Prostate gland (tissue), 2 donors: ENCODE data around the gene GRAMD1B. TPM values are rescaled to one million over a fixed set of nuclear protein-coding genes. Genes with fewer than 3 reads are reported as not detected.

ENCODE experiments used
- DNase-seq: peaks from one replicate; pipeline ENCODE4 v3.0.0-alpha.2; 2019; ENCODE audit warnings: low spot score
- H3K27ac ChIP-seq, 2 donors: fragments of 200-600 bp; sonication (generic); 2 replicates each; pipeline ENCODE4 v1.5.1; 2017 to 2019
- H3K27me3 ChIP-seq: fragments of 200-600 bp; sonication (generic); replicated peaks from 2 replicates; pipeline ENCODE4 v1.5.1; 2019; ENCODE audit not compliant: insufficient read depth
- H3K36me3 ChIP-seq, 2 donors: fragments of 200-600 bp; sonication (generic); 1 replicate in 1 of 2; 2 replicates in 1 of 2; pipeline versions ENCODE4 v1.5.1 to v1.8.1; 2017 to 2019
- H3K4me1 ChIP-seq: fragments of 200-600 bp; sonication (generic); replicated peaks from 2 replicates; pipeline ENCODE4 v1.5.1; 2019
- H3K4me3 ChIP-seq, 2 donors: fragments of 200-600 bp; sonication (generic); 2 replicates each; pipeline ENCODE4 v1.5.1; 2017 to 2019
- H3K9me3 ChIP-seq: fragments of 200-600 bp; sonication (generic); 2 replicates; pipeline ENCODE4 v1.5.1; 2017
- CTCF ChIP-seq, 4 experiments: fragments of 200-600 bp in 2 of 4; fragments of 450-650 bp in 2 of 4; sonication (generic) in 2 of 4; IDR thresholded peaks; 1 replicate in 3 of 4; 2 replicates in 1 of 4; pipeline ENCODE4 v1.5.1; 2016 to 2019; ENCODE audit warnings: antibody characterized with exemption in 4 of 4, mild to moderate bottlenecking in 2 of 4, moderate library complexity in 2 of 4
- POLR2A ChIP-seq: fragments of 450-650 bp; IDR thresholded peaks from one replicate; pipeline ENCODE4 v1.6.1; 2016; ENCODE audit warnings: antibody characterized with exemption, mild to moderate bottlenecking
- POLR2AphosphoS5 ChIP-seq: sonication (generic); formaldehyde crosslinking; IDR thresholded peaks from one replicate; pipeline ENCODE4 v1.6.1; 2017; ENCODE audit warnings: antibody characterized with exemption
- WGBS: methylation state at CpG from one replicate; pipeline ENCODE4 v1.1.5; 2018; 5-methylcytosine and 5-hydroxymethylcytosine counted together
- intact Hi-C: fragments of 100-400 bp; cut with DNase I; formaldehyde crosslinking; loops from one replicate; pipeline ENCODE4 v1.14.2; 2022
- total RNA-seq, 2 donors: library from RNA; depleted of rRNA; stranded (reverse); fragments of >200 nt; gene quantifications; one replicate each; pipeline ENCODE4 v1.1.0, GENCODE V29; 2016

The GRAMD1B gene
- total RNA-seq, 2 donors from 2014 or later: 4.5 to 27.2 TPM

DNA sequence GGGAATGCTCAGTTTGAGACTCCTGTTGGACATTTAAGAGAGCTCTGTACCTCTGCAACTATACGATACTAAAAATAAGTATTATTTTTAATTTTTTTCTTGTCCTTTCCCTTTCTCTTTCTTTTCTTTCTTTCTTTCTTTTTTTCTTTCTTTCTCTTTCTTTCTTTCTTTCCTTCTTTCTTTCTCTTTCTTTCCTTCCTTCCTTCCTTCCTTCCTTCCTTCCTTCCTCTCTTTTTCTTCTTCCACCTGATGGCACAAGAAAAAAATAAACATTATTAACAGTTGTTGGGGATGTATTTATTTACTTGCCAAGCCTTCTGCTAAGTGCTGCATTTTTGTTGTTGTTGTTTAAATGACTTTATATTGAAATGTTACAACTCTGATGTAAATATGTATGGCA, 39.5 kb downstream of the GRAMD1B start:
- no peaks in the 10 kb centered on the region for H3K27me3 ChIP-seq
- intact Hi-C loops: no loop called here
- TF ChIP-seq CTCF (IDR thresholded peaks at IDR 0.05) (no peak), POLR2A (no peak), POLR2AphosphoS5 (no peak)
- H3K27ac ChIP-seq: no peak overlapping the region
- no peaks in the 10 kb centered on the region for H3K9me3 ChIP-seq
- H3K4me3 ChIP-seq: no peak overlapping the region
- H3K4me1 ChIP-seq: no peaks in the 10 kb centered on the region
- no peak for DNase-seq
- WGBS: 79% methylated on average over 1 of the region's 1 CpG
- H3K36me3 ChIP-seq: no peaks in the 10 kb centered on the region

DNA sequence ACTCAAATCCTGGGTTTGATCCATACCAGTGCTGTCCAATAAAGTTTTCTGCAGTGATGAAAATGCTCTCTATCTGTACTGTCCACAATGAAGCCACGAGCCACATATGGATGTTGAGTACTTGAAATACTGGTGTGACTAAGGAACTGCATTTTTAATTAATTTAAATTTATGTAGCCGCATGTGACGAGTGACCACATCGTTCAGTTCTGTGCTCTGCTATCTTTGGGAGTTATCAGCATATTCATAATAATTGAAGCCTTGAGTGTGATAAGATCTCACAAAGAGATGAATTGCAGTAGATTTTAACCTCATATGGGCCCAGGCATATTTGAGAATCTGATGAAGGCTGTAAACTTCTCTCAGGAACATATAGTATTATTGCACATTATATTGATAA, 40.8 kb downstream of the GRAMD1B start:
- Histone ChIP-seq H3K4me1 (no peaks in the 10 kb centered on the region), H3K9me3 (no peaks in the 10 kb centered on the region), H3K27ac (no peak overlapping the region), H3K36me3 (no peaks in the 10 kb centered on the region), H3K27me3 (no peaks in the 10 kb centered on the region), H3K4me3 (no peak overlapping the region)
- intact Hi-C loops: no loop called here
- WGBS: 81% methylated on average over 4 of the region's 4 CpGs
- DNase-seq: no peak
- TF ChIP-seq POLR2A (no peak), CTCF (IDR thresholded peaks at IDR 0.05) (no peak), POLR2AphosphoS5 (no peak)

DNA sequence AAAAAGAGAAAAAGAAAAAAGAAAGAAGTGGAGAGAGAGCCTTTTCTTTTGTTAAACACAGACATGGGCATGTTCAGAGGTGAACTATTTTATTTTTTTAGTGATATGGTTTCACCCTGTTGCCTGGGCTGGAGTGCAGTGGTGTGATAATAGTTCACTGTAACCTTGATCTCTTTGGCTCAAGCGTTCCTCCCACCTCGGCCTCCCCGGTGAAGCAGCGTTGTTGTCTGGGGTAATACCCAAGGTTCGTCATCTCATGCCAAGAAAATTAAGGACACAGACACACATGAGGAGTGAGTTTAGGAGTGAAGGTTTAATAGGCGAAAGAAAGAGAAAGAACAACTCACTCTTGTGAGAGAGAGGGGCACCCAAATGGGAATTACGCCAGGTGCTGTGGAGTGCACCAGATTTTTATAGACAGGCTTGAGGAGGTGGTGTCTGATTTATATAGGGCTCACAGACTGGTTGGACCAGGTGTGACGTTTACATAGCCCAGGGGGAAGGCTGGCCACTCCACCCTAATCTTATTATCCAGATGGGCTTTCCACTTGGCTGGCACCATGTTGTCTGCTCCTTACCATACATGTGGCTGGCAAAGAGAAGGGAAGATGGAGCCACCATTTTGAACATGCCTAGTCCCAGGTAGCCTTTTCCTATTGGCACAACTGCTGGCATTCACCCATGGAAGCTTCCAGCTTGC, 42.3 kb downstream of the GRAMD1B start:
- Histone ChIP-seq H3K9me3 (no peaks in the 10 kb centered on the region), H3K4me1 (no peaks in the 10 kb centered on the region), H3K27ac (no peak overlapping the region), H3K36me3 (no peaks in the 10 kb centered on the region), H3K4me3 (no peak overlapping the region), H3K27me3 (no peaks in the 10 kb centered on the region)
- WGBS: 45% methylated on average over 8 of the region's 8 CpGs
- DNase-seq: peak; percentile 30
- intact Hi-C loops: no loop called here
- no peak for TF ChIP-seq CTCF (IDR thresholded peaks at IDR 0.05)
- peak; percentile 32 for TF ChIP-seq POLR2AphosphoS5

DNA sequence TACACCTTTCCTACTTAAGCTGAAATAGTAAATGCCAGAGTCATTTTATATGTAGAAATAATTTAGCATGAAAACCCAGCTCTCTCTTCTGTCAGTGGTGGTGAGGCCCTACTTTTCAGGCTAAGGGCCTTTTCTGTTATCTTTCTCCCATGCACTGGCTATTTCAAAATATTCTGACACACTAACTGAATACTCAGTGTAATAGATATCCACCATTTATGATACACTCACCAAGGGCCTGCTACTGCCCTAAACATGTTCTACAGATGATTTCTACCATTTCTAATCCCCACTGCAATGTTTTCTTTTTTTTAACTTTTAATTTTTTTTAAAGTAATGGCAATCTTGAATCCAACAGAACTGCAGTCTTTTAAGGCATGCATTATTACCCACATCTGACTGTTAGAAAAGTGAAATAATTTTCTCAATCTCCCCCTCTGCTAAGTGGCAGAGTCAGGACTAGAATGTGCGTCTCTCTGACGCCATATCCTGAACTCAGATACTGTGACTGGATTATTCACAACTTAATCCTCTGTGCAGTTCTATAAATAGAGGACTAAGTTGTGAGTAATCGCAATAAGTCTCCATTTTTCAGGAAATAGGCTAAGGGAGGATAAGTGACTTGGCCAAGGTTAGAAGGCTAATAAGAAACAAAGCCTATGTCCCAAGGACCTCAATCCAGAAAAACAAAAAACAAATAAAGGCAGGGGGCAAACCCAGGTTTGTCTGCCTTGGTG, 44.0 kb downstream of the GRAMD1B start:
- H3K36me3 ChIP-seq: no peaks in the 10 kb centered on the region
- no peak overlapping the region for H3K27ac ChIP-seq
- intact Hi-C loops: no loop called here
- no peaks in the 10 kb centered on the region for H3K4me1 ChIP-seq
- H3K9me3 ChIP-seq: no peaks in the 10 kb centered on the region
- no peak for DNase-seq
- WGBS: 83% methylated on average over 3 of the region's 3 CpGs
- no peak overlapping the region for H3K4me3 ChIP-seq
- H3K27me3 ChIP-seq: no peaks in the 10 kb centered on the region
- TF ChIP-seq CTCF (IDR thresholded peaks at IDR 0.05) (no peak), POLR2A (no peak), POLR2AphosphoS5 (no peak)

GRCh38 chr11:123474994-123475393, 44.9 kb downstream of the GRAMD1B start:
- intact Hi-C loops: loop anchor here (5.0 kb wide), 1 partner anchor 68 kb away; no protein-coding TSS in a partner anchor
- Histone ChIP-seq H3K27me3 (no peaks in the 10 kb centered on the region), H3K4me1 (no peaks in the 10 kb centered on the region), H3K9me3 (no peaks in the 10 kb centered on the region), H3K4me3 (no peak overlapping the region), H3K36me3 (no peaks in the 10 kb centered on the region), H3K27ac (no peak overlapping the region)
- no peak for DNase-seq
- no peak for TF ChIP-seq POLR2AphosphoS5
- no peak for TF ChIP-seq CTCF (IDR thresholded peaks at IDR 0.05)
- TF ChIP-seq POLR2A: no peak
- WGBS: 83% methylated on average over 8 of the region's 8 CpGs
